IgD-negative memory B cell (primary cell): ENCODE results near the gene NOP16. TPM values are rescaled to one million over a fixed set of nuclear protein-coding genes. Genes with fewer than 3 reads are reported as not detected.
A peak's percentile ranks its signal among the peaks of the same experiment; 100 is the strongest.

ENCODE experiments used
- H3K27ac Mint-ChIP-seq, 3 donors: one replicate each; pipeline ENCODE4 v1.8.0; 2020 to 2022; ENCODE audit warnings: mild to moderate bottlenecking in 3 of 3, mixed read lengths in 3 of 3, moderate library complexity in 1 of 3
- H3K27me3 Mint-ChIP-seq: one replicate; pipeline ENCODE4 v1.8.0; 2021; ENCODE audit warnings: mixed read lengths
- H3K36me3 Mint-ChIP-seq: one replicate; pipeline ENCODE4 v1.8.0; 2020; ENCODE audit warnings: mild to moderate bottlenecking, mixed read lengths
- H3K4me1 Mint-ChIP-seq, 3 donors: one replicate each; pipeline ENCODE4 v1.8.0; 2020 to 2022; ENCODE audit warnings: mixed read lengths in 3 of 3, mild to moderate bottlenecking in 1 of 3
- H3K4me3 Mint-ChIP-seq, 4 donors: one replicate each; pipeline ENCODE4 v1.8.0; 2020 to 2022; ENCODE audit warnings: mild to moderate bottlenecking in 4 of 4, mixed read lengths in 4 of 4, moderate library complexity in 3 of 4
- H3K9me3 Mint-ChIP-seq, 3 donors: one replicate each; pipeline ENCODE4 v1.8.0; 2020 to 2021; ENCODE audit warnings: mixed read lengths in 3 of 3, mild to moderate bottlenecking in 1 of 3
- polyA plus RNA-seq: library from polyadenylated mRNA; unstranded; fragments of 300-500 nt; fragmentation: Illumina TruSeq; gene quantifications from one replicate; pipeline ENCODE4 v1.2.3, GENCODE V29; 2021

Gene NOP16
- polyA plus RNA-seq, 1 donor from 2014 or later, result 38.1 TPM

GRCh38 chr5:176400382-176401156, 12.2 kb upstream of the NOP16 start:
- Mint-ChIP-seq H3K27me3 (no peaks in the 10 kb centered on the region), H3K36me3 (peaks cover 1% of the 10 kb centered on the region), H3K27ac (peak overlapping the region in 1 of 3 donors; percentile 83)

DNA sequence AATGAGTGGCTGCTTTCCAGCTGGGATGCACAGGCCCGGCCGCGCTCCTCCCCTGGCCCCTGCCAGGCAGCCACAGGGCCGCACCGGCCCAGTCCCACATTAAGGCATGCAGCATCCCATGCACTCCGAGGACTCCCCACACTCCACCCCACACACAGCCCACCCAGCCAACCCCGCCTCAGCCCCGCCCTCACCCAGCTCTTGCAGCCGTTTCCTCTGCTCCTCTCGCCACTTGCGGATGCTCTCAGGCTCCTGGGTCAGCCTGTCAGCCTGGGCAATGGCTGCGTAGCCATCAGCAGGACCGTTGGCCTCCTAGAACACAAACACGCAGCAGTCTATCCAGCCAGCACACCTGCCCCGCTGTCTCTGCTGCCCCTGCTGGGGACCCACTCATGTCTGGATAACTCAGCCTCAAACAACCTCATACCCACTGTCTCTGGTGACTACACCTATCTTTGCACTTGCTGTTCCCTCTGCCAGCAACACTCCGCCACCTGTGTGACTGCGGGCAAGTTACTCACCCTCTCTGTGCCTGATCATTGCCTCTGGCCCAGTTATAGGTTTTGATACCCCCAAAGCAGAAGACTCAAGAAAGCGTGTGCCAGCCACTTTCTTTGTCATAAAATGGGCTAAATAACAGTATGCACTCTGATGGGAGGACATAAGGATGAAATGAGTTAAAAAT, 9.5 kb upstream of the NOP16 start:
- H3K27ac Mint-ChIP-seq, result peak overlapping the region in 1 of 3 donors; percentile 92
- H3K27me3 Mint-ChIP-seq, result no peaks in the 10 kb centered on the region
- H3K9me3 Mint-ChIP-seq, result no peaks in the 10 kb centered on the region
- peaks cover 1% of the 10 kb centered on the region for H3K36me3 Mint-ChIP-seq
- peaks cover 0 to 3% (median 0%) of the 10 kb centered on the region in 3 donors for H3K4me1 Mint-ChIP-seq
- peak overlapping the region in 1 of 4 donors; percentile 39 for H3K4me3 Mint-ChIP-seq

More at GRCh38 chr5:176400382-176401156, 12.2 kb upstream of the NOP16 start:
- H3K9me3 Mint-ChIP-seq, result no peaks in the 10 kb centered on the region
- H3K4me3 Mint-ChIP-seq, result no peak overlapping the region
- H3K4me1 Mint-ChIP-seq, result peaks cover 0 to 3% (median 0%) of the 10 kb centered on the region in 3 donors

DNA sequence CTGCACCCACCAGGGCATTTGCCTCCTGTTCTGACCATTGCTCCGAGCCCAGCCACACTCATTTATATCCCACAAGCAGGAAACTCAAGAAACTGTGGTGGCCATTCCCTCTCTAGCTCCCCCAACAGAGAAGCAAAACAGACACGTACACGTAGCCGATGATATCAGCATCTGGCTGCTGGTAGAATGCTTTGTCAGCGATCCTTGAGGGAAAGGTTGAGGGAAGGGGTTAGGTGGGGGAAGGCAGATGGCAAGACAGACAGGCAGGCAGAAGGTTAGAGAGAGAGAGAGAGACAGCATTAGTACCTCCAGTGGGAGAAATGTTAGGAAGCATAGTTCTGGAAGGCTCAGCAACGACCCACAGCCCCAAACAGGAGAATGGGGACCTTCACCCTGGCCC, 7.9 kb upstream of the NOP16 start:
- H3K4me3 Mint-ChIP-seq, result no peak overlapping the region
- H3K4me1 Mint-ChIP-seq, result no peaks in the 10 kb centered on the region
- H3K27ac Mint-ChIP-seq, result peak overlapping the region in 1 of 3 donors; percentile 38
- no peaks in the 10 kb centered on the region for H3K27me3 Mint-ChIP-seq
- peaks cover 1% of the 10 kb centered on the region for H3K36me3 Mint-ChIP-seq
- H3K9me3 Mint-ChIP-seq, result no peaks in the 10 kb centered on the region

DNA sequence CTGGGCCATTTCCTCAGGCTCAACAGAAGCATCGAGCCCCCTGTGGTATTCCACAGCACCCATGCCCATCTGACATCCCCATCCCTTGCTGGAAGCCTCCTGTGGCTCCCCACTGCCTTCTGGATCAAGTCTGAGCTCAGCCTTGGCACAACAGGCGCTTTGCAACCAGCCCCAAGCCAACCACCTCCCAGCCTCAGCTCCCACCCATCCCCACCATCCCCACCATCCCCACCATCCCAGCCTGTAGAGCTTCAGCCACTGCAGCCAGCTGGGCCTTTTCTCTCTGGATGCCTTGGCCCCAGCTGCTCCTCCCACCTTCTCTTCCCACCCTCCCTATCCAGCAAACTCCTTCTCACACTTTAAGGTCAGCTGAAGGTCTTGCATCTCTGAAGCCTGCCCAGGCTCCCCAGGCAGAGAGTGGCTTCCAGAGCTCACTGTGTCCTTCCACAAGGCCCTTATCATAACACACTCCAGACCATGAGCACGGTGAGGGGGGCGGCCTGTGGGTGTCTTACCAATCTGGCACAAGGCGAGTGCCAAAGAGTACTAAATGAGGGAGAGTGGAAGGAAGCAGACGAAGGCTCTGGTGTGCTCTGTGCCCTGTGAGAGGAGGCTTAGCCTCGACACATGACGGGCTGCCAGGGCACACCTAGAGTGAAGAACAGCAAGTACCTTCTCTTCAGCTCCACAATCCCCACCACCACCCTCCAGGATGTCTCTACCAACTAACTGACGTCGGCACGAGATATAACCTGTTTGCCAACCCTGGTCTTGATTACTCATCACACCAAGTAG, 6.7 kb upstream of the NOP16 start:
- Mint-ChIP-seq H3K27ac (peak overlapping the region in 1 of 3 donors; percentile 42), H3K4me3 (no peak overlapping the region), H3K27me3 (no peaks in the 10 kb centered on the region), H3K36me3 (peaks cover 3% of the 10 kb centered on the region), H3K4me1 (peaks cover 0 to 2% (median 0%) of the 10 kb centered on the region in 3 donors), H3K9me3 (no peaks in the 10 kb centered on the region)

DNA sequence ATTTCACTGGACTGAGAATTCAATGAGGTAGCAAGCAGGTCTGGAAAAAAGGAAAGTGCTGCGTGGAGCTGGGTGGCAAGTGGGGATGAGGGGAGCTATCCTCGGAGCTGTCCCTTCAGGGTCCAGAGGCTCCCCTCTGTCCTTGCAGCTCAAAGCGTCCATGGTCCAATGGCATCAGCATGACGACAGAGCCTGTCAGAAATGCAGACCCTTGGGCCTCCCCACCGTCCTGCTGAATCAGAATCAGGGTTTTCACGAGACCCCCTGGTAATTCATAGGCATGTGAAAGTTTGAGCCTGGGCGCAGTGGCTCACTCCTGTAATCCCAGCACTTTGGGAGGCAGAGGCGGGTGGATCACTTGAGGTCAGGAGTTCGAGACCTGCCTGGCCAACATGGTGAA, 5.7 kb upstream of the NOP16 start:
- H3K36me3 Mint-ChIP-seq, result peaks cover 3% of the 10 kb centered on the region
- peaks cover 0 to 3% (median 2%) of the 10 kb centered on the region in 3 donors for H3K4me1 Mint-ChIP-seq
- H3K27me3 Mint-ChIP-seq, result no peaks in the 10 kb centered on the region
- no peak overlapping the region for H3K4me3 Mint-ChIP-seq
- no peak overlapping the region for H3K27ac Mint-ChIP-seq
- H3K9me3 Mint-ChIP-seq, result no peaks in the 10 kb centered on the region

- Mint-ChIP-seq H3K27ac (peak overlapping the region in 1 of 3 donors; percentile 9), H3K36me3 (peaks cover 3% of the 10 kb centered on the region), H3K27me3 (no peaks in the 10 kb centered on the region), H3K9me3 (no peaks in the 10 kb centered on the region), H3K4me3 (peak overlapping the region in 1 of 4 donors; percentile 54), H3K4me1 (peaks cover 6 to 8% (median 7%) of the 10 kb centered on the region in 3 donors)
These were observed 4.1 kb upstream of the NOP16 start for GRCh38 chr5:176392526-176392925.

DNA sequence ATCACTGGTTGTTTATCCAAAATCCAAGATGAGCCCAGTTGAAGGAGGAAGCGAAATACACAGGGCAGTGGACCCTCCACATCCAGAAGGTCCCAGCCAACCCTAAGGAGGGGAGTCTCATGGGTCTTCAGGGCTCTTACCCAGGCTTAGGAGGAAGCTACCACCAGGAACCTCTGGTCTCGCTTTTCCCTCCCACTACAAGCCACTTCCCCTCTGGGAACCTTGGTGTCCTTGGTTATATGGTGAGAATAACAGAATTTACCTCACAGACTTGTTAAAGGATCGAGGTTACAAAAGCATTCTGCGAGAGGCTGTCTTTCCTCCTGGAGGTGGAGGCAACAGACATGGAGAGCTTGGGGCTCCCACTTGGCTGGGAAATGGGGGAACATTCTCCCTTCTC, 3.6 kb upstream of the NOP16 start:
- Mint-ChIP-seq H3K9me3 (no peaks in the 10 kb centered on the region), H3K4me3 (peak overlapping the region in 1 of 4 donors; percentile 77), H3K27me3 (no peaks in the 10 kb centered on the region), H3K27ac (peak overlapping the region in 1 of 3 donors; percentile 50), H3K4me1 (peaks cover 6 to 12% (median 8%) of the 10 kb centered on the region in 3 donors), H3K36me3 (peaks cover 3% of the 10 kb centered on the region)

- H3K9me3 Mint-ChIP-seq, result no peaks in the 10 kb centered on the region
- peak overlapping the region in 1 of 4 donors; percentile 77 for H3K4me3 Mint-ChIP-seq
- H3K36me3 Mint-ChIP-seq, result peaks cover 1% of the 10 kb centered on the region
- H3K4me1 Mint-ChIP-seq, result peaks cover 8 to 16% (median 8%) of the 10 kb centered on the region in 3 donors
- no peaks in the 10 kb centered on the region for H3K27me3 Mint-ChIP-seq
- peak overlapping the region in 2 of 3 donors; percentile 50 to 76 for H3K27ac Mint-ChIP-seq
These were observed 3.1 kb upstream of the NOP16 start for GRCh38 chr5:176391479-176391878.

GRCh38 chr5:176389135-176390123, 1.0 kb upstream of the NOP16 start:
- Mint-ChIP-seq H3K9me3 (no peaks in the 10 kb centered on the region), H3K36me3 (peaks cover 1% of the 10 kb centered on the region)

GRCh38 chr5:176388003-176388443, 375 bp downstream of the NOP16 start:
- Mint-ChIP-seq H3K4me1 (peaks cover 8 to 21% (median 17%) of the 10 kb centered on the region in 3 donors), H3K27me3 (no peaks in the 10 kb centered on the region), H3K4me3 (peak overlapping the region; percentile 99 to 100 (median 100)), H3K9me3 (no peaks in the 10 kb centered on the region), H3K27ac (peak overlapping the region; percentile 98 to 100 (median 99)), H3K36me3 (peaks cover 1% of the 10 kb centered on the region)

More at GRCh38 chr5:176389135-176390123, 1.0 kb upstream of the NOP16 start:
- H3K4me1 Mint-ChIP-seq, result peaks cover 8 to 21% (median 17%) of the 10 kb centered on the region in 3 donors
- H3K4me3 Mint-ChIP-seq, result peak overlapping the region; percentile 99 to 100 (median 100)
- H3K27me3 Mint-ChIP-seq, result no peaks in the 10 kb centered on the region
- peak overlapping the region; percentile 98 to 100 (median 99) for H3K27ac Mint-ChIP-seq

- no peaks in the 10 kb centered on the region for H3K27me3 Mint-ChIP-seq
- peaks cover 8 to 21% (median 17%) of the 10 kb centered on the region in 3 donors for H3K4me1 Mint-ChIP-seq
- peak overlapping the region; percentile 99 to 100 (median 100) for H3K4me3 Mint-ChIP-seq
- peak overlapping the region; percentile 98 to 100 (median 99) for H3K27ac Mint-ChIP-seq
- H3K36me3 Mint-ChIP-seq, result peaks cover 1% of the 10 kb centered on the region
- H3K9me3 Mint-ChIP-seq, result no peaks in the 10 kb centered on the region
These were observed 943 bp downstream of the NOP16 start for GRCh38 chr5:176387384-176387925.

- Mint-ChIP-seq H3K9me3 (no peaks in the 10 kb centered on the region), H3K27me3 (no peaks in the 10 kb centered on the region), H3K4me1 (peaks cover 8 to 21% (median 17%) of the 10 kb centered on the region in 3 donors), H3K27ac (peak overlapping the region in 1 of 3 donors; percentile 99), H3K4me3 (peak overlapping the region; percentile 10 to 100 (median 79)), H3K36me3 (peaks cover 1% of the 10 kb centered on the region)
These were observed 1.9 kb downstream of the NOP16 start for GRCh38 chr5:176386491-176386890.

- Mint-ChIP-seq H3K27ac (peak overlapping the region in 1 of 3 donors; percentile 67), H3K36me3 (peaks cover under 1% of the 10 kb centered on the region), H3K4me3 (peak overlapping the region in 2 of 4 donors; percentile 28 to 81)
These were observed 3.4 kb downstream of the NOP16 start for GRCh38 chr5:176384991-176385390.

More at GRCh38 chr5:176384991-176385390, 3.4 kb downstream of the NOP16 start:
- peaks cover 8 to 24% (median 19%) of the 10 kb centered on the region in 3 donors for H3K4me1 Mint-ChIP-seq
- no peaks in the 10 kb centered on the region for H3K9me3 Mint-ChIP-seq
- H3K27me3 Mint-ChIP-seq, result no peaks in the 10 kb centered on the region
